G401 (cell line): ENCODE measurements around the gene SOBP. TPM values are rescaled to one million over a fixed set of nuclear protein-coding genes. Genes with fewer than 3 reads are reported as not detected.
"Not testable (repeated sequence)": the region's sequence is repeated elsewhere in the genome, so short reads cannot be mapped to it uniquely, and the experiment has no call there.

ENCODE experiments used
- DNase-seq: peaks from one replicate; pipeline ENCODE4 v3.0.0-alpha.2; 2015; ENCODE audit warnings: low spot score
- in situ Hi-C: cut with HindIII; loops from 2 replicates; pipeline ENCODE4 v1.10.0; 2016; ENCODE audit warnings: low sequenced_read_pairs, mixed read lengths
- total RNA-seq: library from RNA; depleted of rRNA; stranded (reverse); fragments of >200 nt; shearing (Covaris generic); gene quantifications from 2 replicates; pipeline ENCODE4 v1.2.3, GENCODE V29; 2014

SOBP gene
- total RNA-seq, 1 experiment from 2014 or later: 3.7 TPM

DNA sequence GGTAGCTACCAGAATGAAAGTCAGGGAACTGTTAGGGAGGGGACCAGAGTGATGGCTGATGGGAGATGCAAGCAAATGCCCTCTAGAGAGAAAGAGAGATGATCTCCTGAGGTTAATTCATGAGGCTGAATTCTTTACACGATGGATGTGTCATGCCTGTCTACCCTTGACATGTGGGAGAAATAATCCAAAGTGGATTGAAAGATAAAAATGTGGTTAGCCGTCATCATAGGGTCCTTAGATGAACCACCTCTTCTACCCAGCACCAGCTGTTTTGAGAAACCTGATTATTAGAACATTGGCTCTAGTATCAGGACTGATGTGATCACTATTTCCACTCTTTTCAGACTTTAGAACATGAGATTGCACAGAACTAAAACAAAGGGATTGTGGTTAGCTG lies 53.6 kb downstream of the SOBP start:
- in situ Hi-C loops: no loop called here
- no peak for DNase-seq

DNA sequence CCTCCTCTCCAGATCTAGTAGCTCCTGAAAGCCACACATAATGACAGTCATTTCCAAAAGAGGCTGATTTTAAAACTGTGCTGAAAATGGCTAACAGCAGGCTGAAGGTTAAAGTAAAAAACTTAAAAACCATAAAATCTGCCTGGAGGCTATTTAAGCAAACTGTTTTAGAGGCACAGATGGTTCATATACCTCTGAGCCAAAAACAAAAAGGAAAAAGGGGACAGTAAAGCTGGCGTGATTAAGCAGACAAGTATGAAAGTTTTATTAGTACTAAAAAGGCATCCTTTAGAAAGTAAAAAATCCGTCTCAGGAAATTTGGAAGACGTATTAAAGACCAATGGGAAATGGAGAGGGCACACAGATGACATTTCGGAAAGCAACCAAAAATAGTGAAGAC lies 55.8 kb downstream of the SOBP start:
- in situ Hi-C loops: no loop called here
- DNase-seq: no peak

DNA sequence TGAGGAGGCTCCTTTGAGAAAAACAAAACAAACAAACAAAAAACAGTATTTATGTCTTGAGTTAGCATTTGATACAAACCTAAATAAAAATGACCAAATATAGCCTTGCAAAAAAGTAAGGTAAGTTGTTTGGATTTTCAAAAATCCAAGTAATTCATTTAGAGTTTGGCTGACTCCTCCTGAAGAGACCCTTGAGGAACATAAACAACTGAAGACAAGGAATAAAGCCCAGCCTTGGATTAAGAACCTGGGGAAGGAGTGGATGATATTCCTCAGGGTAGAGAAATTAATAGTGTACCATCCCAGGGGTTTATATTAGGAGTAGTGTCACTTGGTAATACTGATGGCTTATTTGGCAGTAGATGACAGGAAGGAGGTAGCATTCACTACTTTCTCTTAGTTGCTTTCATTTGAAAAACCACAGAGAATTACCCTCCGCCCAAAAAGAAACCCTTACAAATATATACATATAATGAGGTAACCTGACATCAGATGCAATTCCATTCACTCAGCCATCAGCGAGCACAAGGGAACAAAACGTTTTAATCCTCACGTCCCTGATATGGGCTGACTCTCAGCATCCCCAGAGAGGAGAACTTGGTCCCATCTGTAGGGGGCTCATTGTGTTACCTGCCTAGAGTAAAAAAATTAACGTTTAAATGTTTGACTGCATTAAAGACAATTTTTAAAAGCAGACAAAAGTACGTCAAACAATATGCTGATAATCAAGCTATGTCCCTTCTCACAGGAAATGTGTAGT lies 57.0 kb downstream of the SOBP start:
- DNase-seq: no peak
- in situ Hi-C loops: no loop called here

DNA sequence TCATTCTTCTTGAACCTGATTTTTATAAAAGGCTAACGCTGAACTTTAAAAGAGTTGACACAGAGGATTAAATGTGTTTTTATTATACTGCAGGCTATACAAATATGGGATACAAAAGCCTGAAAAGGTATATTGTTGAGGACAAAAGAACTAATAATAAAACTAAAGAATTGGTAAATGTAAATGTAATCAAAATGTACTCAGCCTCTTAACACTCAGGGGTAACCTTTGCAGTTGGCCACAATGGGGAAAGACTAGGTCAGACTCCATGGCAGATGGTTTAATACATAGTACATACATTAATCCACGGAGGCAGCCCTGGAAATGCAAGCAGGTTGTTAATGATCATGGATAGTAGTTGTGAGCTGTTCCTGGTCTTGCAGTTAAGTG lies 57.5 kb downstream of the SOBP start:
- in situ Hi-C loops: no loop called here
- no peak for DNase-seq

DNA sequence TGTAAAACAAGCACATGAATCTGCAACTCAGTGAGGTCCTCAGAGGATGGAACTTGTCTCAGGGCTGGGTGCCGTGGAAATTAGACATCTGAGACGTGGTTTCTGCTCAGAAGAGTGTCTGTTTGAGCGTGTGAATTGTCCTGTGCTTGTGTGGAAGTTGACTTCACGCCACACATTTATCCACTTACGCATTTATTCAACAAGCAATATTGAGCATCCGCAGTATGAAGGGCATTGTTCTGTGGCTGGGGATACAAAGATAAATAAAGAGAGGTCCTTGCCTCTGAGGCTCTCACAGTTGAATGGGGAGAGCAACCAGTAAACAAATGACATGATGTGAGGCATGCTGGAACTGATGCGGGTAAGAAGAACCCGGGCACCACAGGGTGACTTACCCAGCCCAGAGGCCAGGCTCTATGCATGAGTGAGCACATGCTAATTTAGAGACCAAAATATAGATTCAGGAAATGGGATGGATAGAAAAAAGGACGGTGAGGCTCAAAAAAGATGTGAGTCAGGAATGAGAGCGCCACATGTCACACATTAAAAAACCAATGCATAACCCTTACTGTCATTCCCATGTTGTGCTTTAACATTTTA lies 60.4 kb downstream of the SOBP start:
- in situ Hi-C loops: no loop called here
- DNase-seq: no peak

DNA sequence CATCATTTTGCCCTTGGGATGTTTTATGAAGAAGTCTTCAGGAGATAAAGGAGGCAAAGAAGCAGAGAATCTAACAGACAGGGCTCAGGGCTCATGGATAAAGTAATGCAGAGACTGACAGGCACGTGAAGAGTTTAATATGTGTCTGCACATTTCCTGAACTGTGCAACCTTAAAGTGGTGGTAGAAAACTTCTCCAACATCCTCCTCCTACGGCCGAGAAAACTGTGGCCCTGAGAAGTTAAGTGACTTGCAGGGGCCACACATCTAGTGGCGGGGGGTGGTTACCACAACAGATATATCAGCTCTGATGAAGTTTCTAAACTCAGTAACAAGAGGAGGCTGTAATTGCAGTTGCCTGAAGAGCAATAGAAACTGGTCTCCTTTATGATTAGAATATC lies 61.0 kb downstream of the SOBP start:
- in situ Hi-C loops: no loop called here
- DNase-seq: no peak

DNA sequence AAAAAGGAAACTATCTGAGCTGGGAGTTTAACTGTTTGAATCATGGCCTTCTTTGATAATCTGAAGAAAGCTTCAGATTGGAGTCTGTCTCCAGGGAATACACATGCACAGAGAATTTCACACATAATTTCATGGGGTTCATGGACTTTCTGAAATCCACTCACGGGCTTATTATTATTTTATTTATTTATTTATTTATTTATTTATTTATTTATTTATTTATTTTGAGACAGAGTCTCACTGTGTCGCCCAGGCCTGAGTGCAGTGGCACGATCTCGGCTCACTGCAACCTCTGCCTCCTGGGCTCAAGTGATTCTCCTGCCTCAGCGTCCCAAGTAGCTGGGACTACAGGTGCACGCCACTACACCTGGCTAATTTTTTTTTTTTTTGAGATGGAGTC lies 63.2 kb downstream of the SOBP start:
- DNase-seq, in situ Hi-C loops: not testable (repeated sequence)

DNA sequence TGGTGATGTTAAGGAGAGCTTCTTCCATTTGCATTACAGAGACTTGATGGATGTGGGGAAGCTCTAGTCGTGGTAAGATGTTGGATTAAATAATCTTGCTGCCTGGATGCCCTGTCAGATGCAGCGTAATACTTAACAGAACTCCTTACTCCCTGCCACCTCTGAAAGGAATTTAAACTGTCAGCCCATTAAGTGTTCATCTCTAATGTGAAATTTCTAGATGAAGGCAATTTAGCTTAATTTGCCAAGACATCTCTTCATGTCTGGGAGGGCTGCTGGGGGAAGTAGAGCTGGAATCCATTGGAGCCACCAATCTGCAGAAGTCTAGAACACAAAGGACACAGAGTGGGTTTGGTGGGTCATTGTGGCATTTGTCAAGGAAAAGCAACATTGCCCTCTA lies 64.4 kb downstream of the SOBP start:
- DNase-seq: no peak
- in situ Hi-C loops: no loop called here

DNA sequence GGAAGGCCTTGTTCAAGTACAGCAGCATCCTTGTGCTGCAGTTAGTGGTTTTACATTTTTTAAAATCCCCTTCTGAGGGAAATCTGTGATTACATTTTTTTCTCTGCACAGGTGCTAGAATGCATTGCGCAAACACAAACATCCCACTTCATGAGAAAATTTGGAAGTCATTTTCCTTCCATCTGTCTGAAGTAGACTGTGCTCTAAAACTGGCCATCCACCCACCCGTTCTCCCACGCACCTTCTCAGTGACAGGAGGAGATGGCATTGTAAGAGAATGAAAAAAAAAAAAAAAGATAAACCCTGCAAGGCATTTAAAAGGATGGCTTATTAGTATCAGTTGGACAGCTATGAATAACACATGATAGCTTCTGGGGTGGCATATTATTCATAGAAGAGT lies 65.0 kb downstream of the SOBP start:
- DNase-seq: peak; percentile 34
- in situ Hi-C loops: no loop called here

DNA sequence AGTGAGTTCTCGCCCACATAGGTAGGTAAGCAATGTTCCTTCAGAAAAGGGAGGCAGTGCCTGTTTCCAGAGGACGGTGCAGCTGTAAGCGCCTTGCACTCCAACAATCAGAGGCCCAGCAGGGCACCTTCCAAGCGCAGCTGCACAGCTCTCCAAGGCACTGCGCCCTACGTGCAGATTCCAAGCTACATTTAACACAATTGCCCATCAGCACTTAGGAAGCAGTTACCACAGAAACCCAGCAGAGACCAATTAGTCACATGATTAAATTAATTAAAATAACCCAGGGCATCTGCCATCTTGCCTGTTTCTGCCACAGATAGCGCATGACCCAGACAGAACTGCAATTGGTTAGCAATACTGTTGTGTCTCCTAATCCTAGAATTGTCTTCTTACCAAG lies 65.5 kb downstream of the SOBP start:
- no peak for DNase-seq
- in situ Hi-C loops: no loop called here

DNA sequence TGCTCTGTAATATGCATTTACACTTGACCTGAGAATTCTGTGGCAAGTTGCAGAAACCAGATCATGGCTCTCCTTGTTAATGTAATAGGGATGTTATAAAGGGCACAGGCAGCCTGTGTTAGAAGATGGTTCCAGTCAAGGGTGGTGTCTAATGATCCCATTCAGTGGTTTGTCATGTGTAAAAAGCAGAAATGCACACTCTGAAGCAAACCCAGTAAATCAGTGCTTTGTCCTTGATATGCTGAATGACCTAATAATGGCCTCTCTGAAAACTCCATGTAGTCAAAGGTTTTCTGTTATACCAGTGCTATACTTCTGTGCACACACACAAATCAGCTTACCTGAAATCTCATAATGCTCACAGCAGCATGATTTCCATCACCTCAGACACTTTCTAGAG lies 66.2 kb downstream of the SOBP start:
- DNase-seq: no peak
- in situ Hi-C loops: no loop called here

DNA sequence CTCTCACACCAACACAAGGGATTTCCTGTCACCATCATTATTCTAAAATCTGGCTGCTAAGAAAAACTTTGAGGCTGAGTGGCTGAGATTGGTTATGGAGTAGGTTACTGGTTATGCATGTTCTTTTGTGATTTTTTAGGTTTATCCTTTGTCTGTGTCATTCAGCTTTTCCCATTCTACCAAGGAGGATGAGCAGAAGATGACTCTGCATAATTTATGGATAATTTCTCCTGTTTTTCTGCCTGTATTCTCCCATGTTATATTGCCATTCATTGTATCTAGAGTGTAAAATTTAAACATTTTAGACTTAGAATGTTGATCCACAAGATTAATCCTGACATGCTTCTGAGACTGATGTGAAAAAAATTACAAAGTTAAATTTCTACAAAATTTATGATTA lies 67.8 kb downstream of the SOBP start:
- in situ Hi-C loops: no loop called here
- DNase-seq: no peak

DNA sequence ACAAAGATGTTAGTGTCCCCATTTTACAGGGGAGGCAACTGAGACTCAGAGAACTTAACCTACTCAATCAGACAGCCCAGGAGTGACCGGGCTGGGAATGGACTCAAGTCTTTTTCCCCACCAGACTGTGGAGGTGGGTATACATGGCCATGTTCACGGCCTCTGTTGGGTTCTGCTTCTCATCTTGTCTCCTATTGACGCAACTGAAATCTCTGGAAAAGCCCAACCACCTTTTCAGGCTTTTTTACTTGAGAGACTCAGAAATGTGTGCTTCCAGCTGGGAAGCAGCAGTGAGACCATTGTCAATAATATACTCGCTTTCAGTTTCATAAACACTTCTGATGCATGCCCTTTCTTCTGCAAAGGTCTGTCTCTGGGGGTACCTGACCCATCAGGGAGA lies 70.7 kb downstream of the SOBP start:
- no peak for DNase-seq

DNA sequence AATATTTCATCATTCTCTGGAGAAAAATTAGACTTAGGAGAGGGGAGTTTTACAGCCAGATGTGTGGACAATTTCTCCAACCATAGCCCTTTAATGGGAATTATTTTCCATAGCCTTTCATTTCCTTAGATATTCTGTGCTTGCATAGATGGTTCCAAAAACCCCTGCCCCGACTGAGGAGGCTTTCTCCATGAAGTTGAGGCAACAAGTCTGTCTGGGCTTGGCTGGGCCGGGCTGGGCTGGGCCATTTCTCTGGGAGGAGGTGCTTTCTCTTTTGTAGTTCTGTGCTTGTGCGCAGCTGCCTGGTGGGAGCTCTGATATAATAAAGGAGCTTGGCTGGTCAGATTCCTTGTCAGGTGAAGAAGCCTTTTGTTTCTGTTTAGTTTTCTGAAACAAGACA lies 71.4 kb downstream of the SOBP start:
- in situ Hi-C loops: no loop called here
- DNase-seq: no peak

More for the DNA sequence above, 70.7 kb downstream of the SOBP start:
- in situ Hi-C loops: no loop called here

DNA sequence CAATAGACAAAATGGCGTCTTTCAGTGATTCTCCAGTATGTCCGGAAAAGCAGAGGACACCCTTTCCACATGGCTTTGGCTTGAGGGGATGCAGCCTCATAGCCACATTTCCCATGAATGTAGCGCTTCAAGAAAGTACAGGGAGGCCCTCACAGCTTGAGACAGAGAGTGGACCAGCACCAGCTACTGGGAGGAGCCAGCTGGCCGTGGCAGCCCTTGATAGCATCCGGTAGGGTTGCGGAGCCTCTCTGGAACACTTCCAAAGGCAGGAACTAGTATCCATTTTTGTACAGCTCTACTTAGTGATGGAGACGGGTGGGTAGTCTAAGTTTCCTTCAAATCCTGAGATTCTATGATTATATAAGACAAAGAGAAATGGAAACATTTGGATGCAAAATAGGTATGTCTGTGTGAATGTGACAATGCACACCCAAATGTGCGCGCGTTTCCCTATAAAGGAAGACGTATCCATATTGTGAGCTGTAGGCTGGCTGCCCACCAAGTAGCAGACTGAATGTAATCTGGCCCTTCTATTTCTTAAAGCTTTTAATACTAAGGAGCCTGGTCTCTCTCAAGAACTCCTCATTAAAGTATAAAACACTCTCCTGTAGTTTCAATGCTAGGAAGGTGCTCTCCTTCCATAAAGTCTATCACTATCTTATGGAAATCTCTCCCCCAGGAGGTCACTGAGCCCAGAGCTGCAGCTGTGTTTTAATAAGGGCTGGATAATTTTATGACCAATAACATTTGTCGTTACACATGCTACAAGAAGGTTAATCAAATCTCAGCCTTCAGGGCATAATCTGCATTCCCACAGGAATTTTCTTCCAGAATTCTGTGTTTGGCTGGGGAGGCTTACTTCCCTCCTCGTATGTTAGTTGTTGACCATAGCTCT lies 74.0 kb downstream of the SOBP start:
- peak; percentile 50 for DNase-seq
- in situ Hi-C loops: no loop called here

DNA sequence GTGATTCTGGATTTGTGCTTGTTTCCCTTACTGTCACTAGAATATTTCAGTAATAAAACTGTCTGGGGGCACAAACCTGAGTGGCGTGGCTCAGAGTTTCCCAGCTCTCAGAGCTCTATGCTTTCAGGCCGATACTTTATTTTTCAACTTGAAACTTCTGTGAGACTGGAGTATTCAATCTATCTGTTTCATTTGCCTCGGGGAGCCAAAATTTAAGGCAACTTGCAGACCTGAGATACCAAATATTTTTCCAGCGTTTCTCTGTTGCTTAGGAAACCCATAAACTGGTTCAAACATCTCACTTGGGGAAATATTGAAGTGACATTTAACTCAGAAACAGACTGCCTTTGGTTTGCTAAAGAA lies 74.7 kb downstream of the SOBP start:
- in situ Hi-C loops: no loop called here
- no peak for DNase-seq

DNA sequence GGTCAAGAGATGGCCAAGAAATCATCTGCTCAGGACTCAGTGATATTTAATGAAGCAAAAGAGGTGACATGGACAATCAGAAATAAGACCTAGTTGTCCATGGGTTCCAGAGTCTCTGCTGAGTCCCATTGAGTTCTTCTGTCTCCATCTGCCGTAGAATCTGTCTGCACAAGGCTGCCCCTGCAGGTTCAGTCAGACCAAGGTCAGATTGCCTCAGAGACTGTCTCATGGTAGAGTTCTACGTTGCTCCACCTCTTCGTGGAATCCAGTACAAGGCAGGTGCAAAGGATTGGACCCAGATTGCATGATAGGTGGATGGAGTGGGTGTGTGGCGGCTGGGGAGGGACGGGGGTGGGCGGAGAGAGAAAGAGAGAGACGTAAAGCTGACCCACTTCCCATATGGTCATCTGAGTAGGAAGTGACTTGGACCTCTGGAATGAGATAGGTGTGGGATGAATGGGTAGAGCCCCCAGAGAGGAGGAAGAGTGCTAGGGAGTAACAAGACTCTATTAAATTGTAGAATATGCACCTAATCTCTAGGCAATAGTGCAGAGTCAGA lies 75.3 kb downstream of the SOBP start:
- in situ Hi-C loops: no loop called here
- DNase-seq: no peak

DNA sequence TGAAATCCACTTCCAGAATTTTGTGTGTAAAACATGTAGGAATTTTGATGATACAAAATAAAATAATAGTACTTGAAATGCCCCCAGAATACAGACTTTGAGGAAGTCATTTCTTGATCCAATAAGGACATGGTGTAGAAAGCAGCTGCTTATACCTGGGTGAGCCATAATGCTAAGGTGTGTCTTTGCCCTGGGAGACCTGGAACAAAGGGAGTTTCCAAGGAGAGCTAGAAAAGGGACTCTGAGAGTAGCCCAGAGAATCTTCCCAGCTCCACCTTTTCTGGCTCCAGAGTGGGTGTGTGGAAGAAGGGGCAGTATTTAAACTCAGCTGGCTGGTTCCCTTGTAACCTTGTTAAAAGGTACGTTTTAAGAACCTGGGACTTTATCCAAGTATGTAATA lies 77.7 kb downstream of the SOBP start:
- in situ Hi-C loops: no loop called here
- DNase-seq: no peak

DNA sequence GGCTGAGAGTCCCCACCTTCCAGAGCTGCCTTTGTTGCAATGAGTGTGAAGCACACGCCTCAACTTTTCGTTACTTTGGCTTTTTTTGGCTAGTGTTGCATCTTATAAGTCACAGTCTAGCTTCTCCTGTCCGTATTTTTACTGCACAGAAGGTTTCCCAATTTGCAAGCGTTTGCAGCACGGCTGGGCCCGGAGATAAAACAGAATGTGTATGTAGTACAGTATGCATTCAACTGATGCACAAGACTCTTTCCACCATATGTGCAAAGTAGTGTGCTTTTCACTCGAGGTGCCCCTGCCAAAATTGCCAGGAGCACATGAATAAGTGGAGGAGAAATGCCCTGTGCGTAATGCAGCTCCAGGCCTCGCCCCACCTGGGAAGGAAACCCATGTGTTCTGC lies 79.6 kb downstream of the SOBP start:
- in situ Hi-C loops: no loop called here
- DNase-seq: no peak

DNA sequence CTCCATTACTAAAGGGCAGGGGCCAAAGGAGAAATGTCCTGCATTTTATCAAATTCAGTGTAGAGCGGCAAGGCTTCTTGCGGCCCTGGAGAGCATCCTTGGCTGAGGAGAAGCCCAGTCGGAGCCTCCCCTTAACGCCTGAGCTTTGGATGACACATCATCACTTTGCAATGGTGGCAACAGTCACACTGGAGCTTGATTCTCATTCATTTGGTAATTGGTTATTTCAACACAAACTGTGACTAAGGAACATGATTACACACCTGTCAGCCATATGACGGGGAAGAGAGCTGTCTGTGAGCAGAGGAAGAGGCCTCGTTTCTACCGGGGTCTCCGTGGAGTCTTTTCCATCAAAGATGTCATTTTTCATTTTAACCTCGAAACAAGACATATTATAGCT lies 81.4 kb downstream of the SOBP start:
- in situ Hi-C loops: no loop called here
- no peak for DNase-seq
